GM21717 (cell line): Measurements from ENCODE around the gene KIAA1217.

Experiments used
- ATAC-seq: cut with Tn5 transposase; IDR thresholded peaks from one replicate; pipeline ENCODE4 v1.9.1; 2021; ENCODE audit warnings: mild to moderate bottlenecking, moderate library complexity; ENCODE audit not compliant: unreplicated experiment

Gene KIAA1217

GRCh38 chr10:24488631-24489030, 279.7 kb downstream of the KIAA1217 start:
- ATAC-seq = no peak

- ATAC-seq = no peak
Observed at GRCh38 chr10:24493165-24493564, 284.2 kb downstream of the KIAA1217 start.

DNA sequence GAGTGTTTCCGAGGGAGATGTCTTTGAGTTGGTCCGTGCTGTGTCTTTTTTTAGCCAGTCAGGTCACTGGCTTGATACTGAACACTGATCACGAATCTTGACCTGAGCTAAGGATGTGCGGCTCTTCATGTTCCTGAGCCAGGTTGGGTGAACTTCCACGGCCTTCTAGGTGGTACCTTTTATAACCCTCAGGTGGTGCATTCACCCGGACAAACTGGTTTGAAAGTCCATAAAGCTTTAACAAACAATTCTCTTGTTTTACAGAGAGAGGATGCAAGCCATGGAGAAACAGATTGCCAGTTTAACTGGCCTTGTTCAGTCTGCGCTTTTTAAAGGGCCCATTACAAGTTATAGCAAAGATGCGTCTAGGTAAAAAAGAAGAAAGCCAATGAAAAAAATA, 285.3 kb downstream of the KIAA1217 start:
- ATAC-seq = no peak

DNA sequence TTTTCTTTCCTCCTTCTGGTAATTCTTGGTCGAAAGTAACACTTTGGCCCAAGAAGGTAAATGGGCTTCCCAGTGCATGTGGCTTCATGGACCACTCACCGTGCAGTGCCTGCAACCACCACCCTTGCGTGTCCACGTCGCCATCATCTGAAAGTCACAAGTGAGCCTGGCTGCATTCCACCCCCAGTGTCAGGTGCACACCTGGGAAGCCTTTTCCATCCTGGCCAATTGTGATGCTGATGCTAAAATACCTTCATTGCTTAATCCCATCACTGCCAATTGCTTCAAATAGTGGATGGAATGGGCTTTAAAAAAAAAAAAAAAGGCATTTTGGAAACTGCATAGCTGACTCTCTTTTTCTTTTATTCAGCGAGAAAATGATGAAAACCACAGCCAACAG, 285.8 kb downstream of the KIAA1217 start:
- ATAC-seq = no peak

DNA sequence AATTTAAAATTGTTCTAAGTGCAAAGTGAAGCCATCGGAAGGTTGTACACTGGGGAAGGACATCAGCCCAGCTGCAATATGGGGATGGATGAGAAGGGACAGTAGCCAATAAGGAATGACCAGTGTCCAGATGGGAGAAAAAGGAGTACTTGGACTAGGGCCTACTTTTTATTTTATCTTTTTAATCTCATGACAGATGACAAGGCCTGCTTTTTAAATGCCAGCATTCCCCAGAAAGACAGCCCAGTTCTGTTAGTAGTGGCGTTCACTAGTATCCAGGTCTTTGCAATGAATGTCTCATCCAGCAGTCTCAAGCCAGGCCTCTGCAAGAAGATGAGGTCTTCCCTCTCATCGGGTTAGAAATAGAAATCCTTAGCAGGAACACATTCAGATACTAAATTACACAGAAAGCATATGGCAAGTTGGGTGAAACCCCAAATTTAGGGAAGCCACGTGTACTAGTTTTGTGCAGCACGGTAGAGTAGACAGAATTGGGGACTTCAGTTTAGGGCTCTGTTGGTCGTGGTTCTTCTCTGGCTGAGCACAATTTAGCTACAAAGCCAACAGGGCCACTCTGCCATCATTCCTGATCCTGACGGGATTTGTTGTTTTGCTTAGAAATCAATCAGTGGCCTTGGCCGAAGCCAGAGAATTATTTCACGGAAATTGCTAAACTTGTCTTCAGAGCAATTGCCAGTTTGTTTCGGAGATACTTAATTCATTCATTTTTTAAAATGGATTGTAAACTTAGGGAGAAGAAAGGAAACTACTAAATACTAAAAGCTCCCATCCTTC, 286.9 kb downstream of the KIAA1217 start:
- ATAC-seq = no peak

- no peak for ATAC-seq
Observed at GRCh38 chr10:24496906-24497305, 288.0 kb downstream of the KIAA1217 start.

- no peak for ATAC-seq
Observed at GRCh38 chr10:24501056-24501711, 292.2 kb downstream of the KIAA1217 start.

- no peak for ATAC-seq
Observed at GRCh38 chr10:24502006-24502405, 293.1 kb downstream of the KIAA1217 start.

DNA sequence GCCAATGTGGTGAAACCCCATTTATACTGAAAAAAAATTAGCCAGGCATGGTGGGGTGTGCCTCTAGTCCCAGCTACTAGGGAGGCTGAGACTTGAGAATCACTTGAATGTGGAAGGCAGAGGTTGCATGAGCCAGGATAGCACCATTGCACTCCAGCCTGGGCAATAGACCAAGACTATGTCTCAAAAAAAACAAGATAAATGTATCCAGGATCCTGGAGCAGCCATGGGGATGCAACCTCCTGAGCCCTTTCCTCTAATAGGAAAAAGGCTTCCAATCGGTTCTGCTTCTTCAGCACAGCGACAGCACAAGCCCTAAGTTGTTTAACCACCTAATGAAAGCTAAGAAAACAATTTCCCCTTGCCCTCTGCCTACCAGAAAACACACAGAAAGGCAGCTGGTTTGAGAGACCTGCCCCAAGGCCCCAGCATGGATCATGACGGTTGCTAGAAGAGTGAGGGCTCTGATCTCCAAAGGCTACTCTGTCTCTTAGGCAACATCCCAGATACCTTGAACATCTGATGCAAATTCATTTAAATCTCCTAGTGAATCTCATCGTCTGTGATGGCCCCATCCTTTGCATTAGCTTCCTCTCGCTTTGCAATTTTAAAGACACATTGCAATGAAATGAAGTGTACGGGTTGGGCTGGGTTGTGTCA, 294.0 kb downstream of the KIAA1217 start:
- no peak for ATAC-seq

- ATAC-seq = no peak
Observed at GRCh38 chr10:24503461-24504320, 294.8 kb downstream of the KIAA1217 start.

DNA sequence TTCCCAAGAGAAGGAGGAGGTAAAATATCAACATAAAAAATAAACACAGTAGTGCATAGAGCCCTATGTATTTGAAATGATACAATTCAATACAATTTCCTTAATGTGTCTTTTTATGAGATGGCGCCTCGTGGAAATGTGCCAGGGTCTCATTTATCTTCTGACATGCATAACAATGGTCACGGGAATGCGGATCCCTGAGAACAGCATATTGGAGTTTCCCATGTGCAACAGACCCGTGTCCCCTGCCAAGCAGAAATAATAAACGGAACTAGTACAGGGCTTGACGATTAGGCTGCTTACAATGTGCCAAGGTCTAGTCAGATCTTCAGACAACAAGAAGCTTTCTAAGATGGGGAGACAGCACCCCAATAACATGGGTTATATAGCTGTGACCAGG, 296.8 kb downstream of the KIAA1217 start:
- no peak for ATAC-seq

DNA sequence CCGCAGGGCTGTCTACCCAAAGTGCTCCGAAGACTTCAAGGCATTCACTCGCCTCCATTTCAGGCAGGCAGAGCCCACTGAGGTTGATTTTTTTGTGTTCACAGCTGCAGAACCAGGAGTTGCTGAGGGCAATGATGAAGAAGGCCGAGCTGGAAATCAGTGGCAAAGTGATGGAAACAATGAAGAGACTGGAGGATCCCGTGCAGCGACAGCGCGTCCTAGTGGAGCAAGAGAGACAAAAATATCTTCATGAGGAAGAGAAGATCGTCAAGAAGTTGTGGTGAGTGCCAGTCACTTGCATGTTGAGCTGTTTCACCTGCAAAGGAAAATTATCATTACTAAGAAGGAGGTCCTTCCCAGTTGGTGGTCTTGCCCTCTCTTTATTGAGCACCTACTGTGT, 304.2 kb downstream of the KIAA1217 start:
- no peak for ATAC-seq

DNA sequence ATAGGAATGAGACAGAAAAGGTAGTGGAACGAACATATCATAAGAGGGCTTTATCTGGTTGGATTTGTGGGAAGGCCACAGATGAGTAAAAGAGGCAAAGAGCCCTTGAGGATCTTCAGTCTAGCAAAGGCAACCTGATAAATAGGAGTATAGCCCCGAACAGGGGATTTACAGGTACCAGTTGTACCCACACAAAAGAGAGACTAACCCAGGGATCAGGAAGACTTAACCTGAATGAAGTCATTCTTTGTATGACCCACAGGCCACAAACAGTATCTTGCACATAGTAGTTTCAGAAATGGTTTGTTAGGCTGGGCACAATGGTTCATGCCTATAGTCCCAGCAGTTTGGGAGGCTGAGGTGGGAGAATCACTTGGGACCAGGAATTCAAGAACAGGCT, 306.5 kb downstream of the KIAA1217 start:
- no peak for ATAC-seq

GRCh38 chr10:24518411-24518810, 309.5 kb downstream of the KIAA1217 start:
- ATAC-seq = no peak

GRCh38 chr10:24518981-24519597, 310.2 kb downstream of the KIAA1217 start:
- no peak for ATAC-seq

- ATAC-seq = no peak
Observed at GRCh38 chr10:24519950-24520349, 311.0 kb downstream of the KIAA1217 start.

GRCh38 chr10:24524314-24524713, 315.4 kb downstream of the KIAA1217 start:
- ATAC-seq = no peak

- no peak for ATAC-seq
Observed at GRCh38 chr10:24526085-24526649, 317.2 kb downstream of the KIAA1217 start.

- ATAC-seq = no peak
Observed at GRCh38 chr10:24528946-24529345, 320.0 kb downstream of the KIAA1217 start.

DNA sequence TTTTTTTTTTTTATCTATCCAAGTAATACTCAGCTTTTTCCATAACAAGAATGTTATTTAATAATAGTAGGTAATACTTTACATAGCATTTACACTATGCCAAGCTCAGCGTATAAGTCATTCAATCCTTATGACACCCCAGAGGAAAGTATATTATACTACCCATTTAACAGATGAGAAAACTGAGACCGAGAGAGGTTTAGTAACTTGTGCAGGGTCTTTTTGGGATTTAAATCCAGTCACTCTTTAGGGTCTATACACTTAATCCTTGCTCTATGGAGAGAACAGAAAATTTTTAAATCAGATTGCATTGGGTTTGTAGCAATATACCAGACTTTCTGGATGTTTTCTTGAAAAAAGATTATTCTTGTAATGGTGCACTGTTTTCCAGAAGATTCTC, 322.5 kb downstream of the KIAA1217 start:
- ATAC-seq = no peak
